ENCODE measurements around the gene GULP1. TPM values are rescaled to one million over a fixed set of nuclear protein-coding genes. Genes with fewer than 3 reads are reported as not detected.
"Not testable (repeated sequence)": the region's sequence is repeated elsewhere in the genome, so short reads cannot be mapped to it uniquely, and the experiment has no call there.

Gene GULP1
- total RNA-seq, 2 experiments from 2014 or later: not detected

GRCh38 chr2:188601391-188601790 lies 309.7 kb downstream of the GULP1 start:
- Mint-ChIP-seq H3K9me3 (peaks cover 2% of the 10 kb centered on the region), H3K36me3 (ENCODE audit: low read depth) (no peaks in the 10 kb centered on the region), H3K4me1 (ENCODE audit: low read depth) (no peaks in the 10 kb centered on the region), H3K4me3 (no peak overlapping the region), H3K27ac (no peak overlapping the region), H3K27me3 (no peaks in the 10 kb centered on the region)
- TF ChIP-seq CTCF (IDR thresholded peaks at IDR 0.05): no peak
- DNase-seq (no peak), ATAC-seq (no peak)
- intact Hi-C loops (cut with micrococcal nuclease): no loop called here
- POLR2A ChIA-PET: no interaction called here
- CTCF ChIA-PET: no interaction called here

- ATAC-seq (no peak), DNase-seq (no peak)
- peaks cover 2% of the 10 kb centered on the region for H3K9me3 Mint-ChIP-seq
- H3K4me3 Mint-ChIP-seq: no peak overlapping the region
- no peaks in the 10 kb centered on the region for H3K36me3 Mint-ChIP-seq (ENCODE audit: low read depth)
- H3K27ac Mint-ChIP-seq: no peak overlapping the region
- H3K27me3 Mint-ChIP-seq: no peaks in the 10 kb centered on the region
- intact Hi-C loops (cut with micrococcal nuclease): no loop called here
- no peaks in the 10 kb centered on the region for H3K4me1 Mint-ChIP-seq (ENCODE audit: low read depth)
- TF ChIP-seq CTCF (IDR thresholded peaks at IDR 0.05): no peak
- CTCF ChIA-PET: no interaction called here
- POLR2A ChIA-PET: no interaction called here
Observed at GRCh38 chr2:188601927-188602326, 310.3 kb downstream of the GULP1 start.

- POLR2A ChIA-PET: no interaction called here
- no peak for ATAC-seq
- DNase-seq: no peak
- Mint-ChIP-seq H3K4me3 (no peak overlapping the region), H3K9me3 (peaks cover 2% of the 10 kb centered on the region), H3K36me3 (ENCODE audit: low read depth) (no peaks in the 10 kb centered on the region), H3K27me3 (no peaks in the 10 kb centered on the region), H3K4me1 (ENCODE audit: low read depth) (no peaks in the 10 kb centered on the region), H3K27ac (no peak overlapping the region)
- intact Hi-C loops (cut with micrococcal nuclease): no loop called here
- CTCF ChIA-PET: interaction anchor here (0.6 kb wide), 1 partner anchor 266 kb away, joined by 3 read pairs; no protein-coding TSS in a partner anchor
- TF ChIP-seq CTCF (IDR thresholded peaks at IDR 0.05): no peak
Observed at GRCh38 chr2:188604579-188604978, 312.9 kb downstream of the GULP1 start.

- H3K36me3 Mint-ChIP-seq (ENCODE audit: low read depth); H3K4me1 Mint-ChIP-seq (ENCODE audit: low read depth); H3K27ac Mint-ChIP-seq; POLR2A ChIA-PET; H3K27me3 Mint-ChIP-seq; CTCF ChIA-PET; ATAC-seq; intact Hi-C loops (cut with micrococcal nuclease); DNase-seq; H3K9me3 Mint-ChIP-seq: not testable (repeated sequence)
- H3K4me3 Mint-ChIP-seq: peak overlapping the region; percentile 46
Observed at GRCh38 chr2:188605609-188606584, 314.2 kb downstream of the GULP1 start.

- POLR2A ChIA-PET; ATAC-seq; intact Hi-C loops (cut with micrococcal nuclease); H3K4me1 Mint-ChIP-seq (ENCODE audit: low read depth); H3K9me3 Mint-ChIP-seq; CTCF ChIA-PET; H3K36me3 Mint-ChIP-seq (ENCODE audit: low read depth); H3K27me3 Mint-ChIP-seq; H3K4me3 Mint-ChIP-seq; H3K27ac Mint-ChIP-seq; DNase-seq: not testable (repeated sequence)
Observed at GRCh38 chr2:188606596-188606995, 314.9 kb downstream of the GULP1 start.

GRCh38 chr2:188607501-188607900 lies 315.8 kb downstream of the GULP1 start:
- H3K27ac Mint-ChIP-seq: no peak overlapping the region
- CTCF ChIA-PET: no interaction called here
- no peaks in the 10 kb centered on the region for H3K36me3 Mint-ChIP-seq (ENCODE audit: low read depth)
- POLR2A ChIA-PET: interaction anchor here (0.6 kb wide), 1 partner anchor 22 kb away, joined by 3 read pairs; no protein-coding TSS in a partner anchor
- intact Hi-C loops (cut with micrococcal nuclease): no loop called here
- ATAC-seq (no peak), DNase-seq (no peak)
- H3K27me3 Mint-ChIP-seq: no peaks in the 10 kb centered on the region
- peaks cover 2% of the 10 kb centered on the region for H3K9me3 Mint-ChIP-seq
- H3K4me1 Mint-ChIP-seq (ENCODE audit: low read depth): no peaks in the 10 kb centered on the region
- TF ChIP-seq CTCF (IDR thresholded peaks at IDR 0.05): no peak
- no peak overlapping the region for H3K4me3 Mint-ChIP-seq
